PFSK-1 (cell line): ENCODE measurements around the gene ZSWIM6.

Source experiments
- FOXP2 ChIP-seq: optimal IDR thresholded peaks from 2 replicates; pipeline ENCODE3; 2011; ENCODE audit warnings: borderline replicate concordance, control low read depth, inconsistent platforms; ENCODE audit not compliant: insufficient read depth; ENCODE audit errors: extremely low read length, extremely low read depth
- POLR2AphosphoS5 ChIP-seq: IDR thresholded peaks from 2 replicates; pipeline ENCODE4 v1.6.1; 2012; ENCODE audit warnings: low read depth, mild to moderate bottlenecking, control low read depth, low read length, moderate library complexity
- REST ChIP-seq, 2 experiments: IDR thresholded peaks; 2 replicates each; pipeline versions ENCODE4 v1.6.1 to v1.8.0; 2011 to 2012; ENCODE audit warnings: low read depth in 2 of 2, low read length in 2 of 2, control low read depth in 1 of 2, inconsistent platforms in 1 of 2, mild to moderate bottlenecking in 1 of 2, moderate library complexity in 1 of 2; ENCODE audit not compliant: insufficient read depth in 1 of 2
- SIN3A ChIP-seq: IDR thresholded peaks from 2 replicates; pipeline ENCODE4 v1.6.1; 2012; ENCODE audit warnings: mild to moderate bottlenecking, low read length, moderate library complexity, borderline replicate concordance; ENCODE audit not compliant: insufficient read depth
- TAF1 ChIP-seq: IDR thresholded peaks from 2 replicates; pipeline ENCODE4 v1.6.1; 2012; ENCODE audit warnings: low read length, control low read depth, borderline replicate concordance; ENCODE audit not compliant: insufficient read depth

Gene ZSWIM6

GRCh38 chr5:61348447-61348846, 16.4 kb downstream of the ZSWIM6 start:
- TF ChIP-seq SIN3A (no peak), POLR2AphosphoS5 (no peak), REST (IDR thresholded peaks at IDR 0.05; ENCODE audit: insufficient read depth in 1 of 2, low read depth in 2 of 2, low read length in 2 of 2) (no peak), TAF1 (no peak), FOXP2 (no peak)

DNA sequence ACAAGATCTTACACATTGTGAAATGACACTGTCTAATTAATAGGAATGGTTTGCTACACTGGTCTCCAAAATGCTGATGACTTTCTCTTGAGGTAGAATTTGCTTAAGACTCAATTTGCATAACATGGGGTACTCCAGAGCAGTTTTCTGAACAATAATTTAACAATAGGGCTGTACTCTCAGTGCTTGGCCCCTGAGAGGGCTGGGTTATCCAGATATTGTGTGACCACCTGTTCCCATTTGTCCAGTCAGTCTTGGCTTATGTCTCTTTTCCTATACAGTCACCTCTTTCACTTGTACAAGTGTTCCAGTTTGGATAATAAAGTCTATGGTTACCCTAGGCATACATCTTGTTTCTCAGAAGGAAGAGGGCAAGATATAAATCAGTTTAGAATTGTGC, 17.9 kb downstream of the ZSWIM6 start:
- no peak for TF ChIP-seq TAF1
- TF ChIP-seq POLR2AphosphoS5 = no peak
- no peak for TF ChIP-seq FOXP2
- no peak for TF ChIP-seq SIN3A

GRCh38 chr5:61350535-61350934, 18.5 kb downstream of the ZSWIM6 start:
- TF ChIP-seq TAF1 (no peak), POLR2AphosphoS5 (no peak), FOXP2 (no peak), SIN3A (no peak), REST (IDR thresholded peaks at IDR 0.05; ENCODE audit: insufficient read depth in 1 of 2, low read depth in 2 of 2, low read length in 2 of 2) (no peak)

- no peak for TF ChIP-seq SIN3A
- no peak for TF ChIP-seq POLR2AphosphoS5
- TF ChIP-seq REST (IDR thresholded peaks at IDR 0.05; ENCODE audit: insufficient read depth in 1 of 2, low read depth in 2 of 2, low read length in 2 of 2) = no peak
Measured at GRCh38 chr5:61351733-61352132, 19.7 kb downstream of the ZSWIM6 start.

DNA sequence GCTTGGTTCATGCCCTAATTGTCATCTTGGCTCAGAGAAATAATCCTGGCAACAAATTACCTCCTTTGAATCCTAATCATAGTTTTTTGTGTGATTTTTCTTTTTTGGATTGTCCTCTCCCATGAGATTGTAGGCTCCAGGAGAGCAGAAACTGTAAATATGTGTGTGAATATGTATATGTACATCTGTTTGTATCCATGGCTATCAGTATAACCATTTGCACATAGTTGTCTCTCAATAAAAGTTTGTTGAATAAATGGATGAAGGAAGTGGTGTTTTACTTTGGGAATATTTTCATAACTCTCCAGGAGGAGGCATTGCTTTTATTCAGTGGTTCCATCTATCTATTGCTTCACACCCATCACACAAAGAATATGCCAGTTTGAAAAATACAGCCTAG, 20.1 kb downstream of the ZSWIM6 start:
- TF ChIP-seq SIN3A = no peak
- TF ChIP-seq FOXP2 = no peak
- no peak for TF ChIP-seq POLR2AphosphoS5
- no peak for TF ChIP-seq REST (IDR thresholded peaks at IDR 0.05; ENCODE audit: insufficient read depth in 1 of 2, low read depth in 2 of 2, low read length in 2 of 2)
- TF ChIP-seq TAF1 = no peak
